Transverse colon (tissue), 4 donors: ENCODE results near the gene NAGS. TPM values are rescaled to one million over a fixed set of nuclear protein-coding genes. Genes with fewer than 3 reads are reported as not detected.

Source experiments
- DNase-seq: peaks from one replicate; pipeline ENCODE4 v3.0.0-alpha.2; 2019
- H3K27ac ChIP-seq, 4 donors: fragments of 200-600 bp; sonication (generic); 2 replicates each; pipeline ENCODE4 v1.5.1; 2016 to 2018; ENCODE audit warnings: inconsistent platforms in 4 of 4
- H3K27me3 ChIP-seq: fragments of 200-600 bp; sonication (generic); 2 replicates; pipeline ENCODE4 v1.5.1; 2017; ENCODE audit warnings: inconsistent platforms
- H3K36me3 ChIP-seq, 4 donors: fragments of 200-600 bp; sonication (generic); 2 replicates each; pipeline ENCODE4 v1.5.1; 2017 to 2019; ENCODE audit warnings: inconsistent platforms in 4 of 4
- H3K4me1 ChIP-seq, 4 donors: fragments of 200-600 bp; sonication (generic); 2 replicates each; pipeline ENCODE4 v1.5.1; 2017 to 2020; ENCODE audit warnings: inconsistent platforms in 4 of 4
- H3K4me3 ChIP-seq, 4 donors: fragments of 200-600 bp; sonication (generic); 1 replicate in 1 of 4; 2 replicates in 3 of 4; pipeline versions ENCODE4 v1.5.1 to v1.6.1; 2017 to 2019; ENCODE audit warnings: inconsistent platforms in 4 of 4
- H3K9me3 ChIP-seq, 2 donors: fragments of 200-600 bp; sonication (generic); 2 replicates each; pipeline ENCODE4 v1.5.1; 2017 to 2019; ENCODE audit warnings: inconsistent platforms in 2 of 2
- CTCF ChIP-seq, 5 experiments: fragments of 200-600 bp in 3 of 5; fragments of 450-650 bp in 2 of 5; sonication (generic) in 3 of 5; IDR thresholded peaks; 1 replicate in 2 of 5; 2 replicates in 3 of 5; pipeline ENCODE4 v1.5.1; 2016 to 2017; ENCODE audit warnings: antibody characterized with exemption in 5 of 5, inconsistent platforms in 3 of 5, mild to moderate bottlenecking in 2 of 5, moderate library complexity in 1 of 5
- EP300 ChIP-seq: sonication (generic); formaldehyde crosslinking; IDR thresholded peaks from one replicate; pipeline ENCODE4 v1.6.1; 2017; ENCODE audit warnings: antibody characterized with exemption, low read depth
- POLR2A ChIP-seq: fragments of 450-650 bp; IDR thresholded peaks from one replicate; pipeline ENCODE4 v1.6.1; 2016; ENCODE audit warnings: antibody characterized with exemption, mild to moderate bottlenecking, moderate library complexity
- POLR2AphosphoS5 ChIP-seq, 3 donors: sonication (generic); formaldehyde crosslinking; IDR thresholded peaks; one replicate each; pipeline ENCODE4 v1.6.1; 2016; ENCODE audit warnings: antibody characterized with exemption in 3 of 3
- WGBS, 2 donors: methylation state at CpG; one replicate each; pipeline ENCODE4 v1.1.5; 2018; ENCODE audit warnings: low coverage in 1 of 2; 5-methylcytosine and 5-hydroxymethylcytosine counted together
- in situ Hi-C, 4 donors: fragments of 200-750 bp; cut with MboI; loops; one replicate each; pipeline versions ENCODE4 v1.15.0 to v1.15.1; 2017; ENCODE audit warnings: low sequenced_read_pairs in 3 of 4, low pct_ligation_motif_present in 1 of 4, low pct_unique_long_range_greater_than_20kb in 1 of 4
- intact Hi-C: fragments of 100-400 bp; cut with DNase I; formaldehyde crosslinking; loops from one replicate; pipeline ENCODE4 v1.15.1; 2023; ENCODE audit warnings: low total_unique reads
- total RNA-seq, 4 donors: library from RNA; depleted of rRNA; stranded (reverse); fragments of >200 nt; gene quantifications; one replicate each; pipeline ENCODE4 v1.1.0, GENCODE V29; 2016

NAGS gene
- total RNA-seq, 4 donors from 2014 or later, result 3.0 to 46.3 (median 17.7) TPM

GRCh38 chr17:43976963-43977837 is 27.2 kb upstream of the NAGS start:
- peaks cover 79% of the 10 kb centered on the region for H3K27me3 ChIP-seq
- intact Hi-C loops, result no loop called here

GRCh38 chr17:43978078-43978477 is 26.3 kb upstream of the NAGS start:
- DNase-seq, result no peak
- H3K27ac ChIP-seq, result no peak overlapping the region
- H3K4me3 ChIP-seq, result no peak overlapping the region
- no peak for TF ChIP-seq CTCF (IDR thresholded peaks at IDR 0.05)
- no peaks in the 10 kb centered on the region for H3K9me3 ChIP-seq
- in situ Hi-C loops (loop anchor here in 1 of 4 donors (25.0 kb wide), 1 partner anchor 91 kb away; no protein-coding TSS in a partner anchor), intact Hi-C loops (no loop called here)
- 61 to 76% methylated on average over 2 of the region's 2 CpGs for WGBS, 2 donors
- H3K4me1 ChIP-seq, result no peaks in the 10 kb centered on the region
- H3K36me3 ChIP-seq, result no peaks in the 10 kb centered on the region
- H3K27me3 ChIP-seq, result peaks cover 79% of the 10 kb centered on the region

More at GRCh38 chr17:43976963-43977837, 27.2 kb upstream of the NAGS start:
- in situ Hi-C loops, result loop anchor here in 1 of 4 donors (25.0 kb wide), 1 partner anchor 90 kb away; no protein-coding TSS in a partner anchor
- H3K9me3 ChIP-seq, result no peaks in the 10 kb centered on the region
- DNase-seq, result no peak
- no peak overlapping the region for H3K27ac ChIP-seq
- no peaks in the 10 kb centered on the region for H3K36me3 ChIP-seq
- WGBS, 2 donors, result 55 to 60% methylated on average over 4 to 9 of the region's 9 CpGs
- no peaks in the 10 kb centered on the region for H3K4me1 ChIP-seq
- H3K4me3 ChIP-seq, result no peak overlapping the region
- TF ChIP-seq CTCF (IDR thresholded peaks at IDR 0.05) (no peak), EP300 (no peak), POLR2A (no peak), POLR2AphosphoS5 (IDR thresholded peaks at IDR 0.05) (no peak)

- H3K9me3 ChIP-seq, result no peaks in the 10 kb centered on the region
- WGBS, 2 donors, result 74 to 94% methylated on average over 3 to 7 of the region's 7 CpGs
- no peak for TF ChIP-seq POLR2AphosphoS5 (IDR thresholded peaks at IDR 0.05)
- no peak for TF ChIP-seq CTCF (IDR thresholded peaks at IDR 0.05)
- TF ChIP-seq EP300, result no peak
- H3K4me3 ChIP-seq, result no peak overlapping the region
- peaks cover 5 to 9% (median 8%) of the 10 kb centered on the region in 4 donors for H3K4me1 ChIP-seq
- intact Hi-C loops (no loop called here), in situ Hi-C loops (loop anchor here in 1 of 4 donors (25.0 kb wide), 1 partner anchor 92 kb away; no protein-coding TSS in a partner anchor)
- DNase-seq, result no peak
- H3K27ac ChIP-seq, result no peak overlapping the region
- no peaks in the 10 kb centered on the region for H3K36me3 ChIP-seq
- peaks cover 79% of the 10 kb centered on the region for H3K27me3 ChIP-seq
Measured at GRCh38 chr17:43979011-43979410, 25.4 kb upstream of the NAGS start.

GRCh38 chr17:43979671-43980070 is 24.8 kb upstream of the NAGS start:
- WGBS, 2 donors, result 62 to 64% methylated on average over 4 of the region's 4 CpGs

More at GRCh38 chr17:43979671-43980070, 24.8 kb upstream of the NAGS start:
- Histone ChIP-seq H3K36me3 (no peaks in the 10 kb centered on the region), H3K27ac (no peak overlapping the region), H3K4me1 (peaks cover 9 to 12% (median 11%) of the 10 kb centered on the region in 4 donors), H3K9me3 (no peaks in the 10 kb centered on the region), H3K4me3 (no peak overlapping the region), H3K27me3 (peaks cover 79% of the 10 kb centered on the region)
- intact Hi-C loops, result no loop called here
- no peak for DNase-seq
- no peak for TF ChIP-seq EP300
- TF ChIP-seq POLR2AphosphoS5 (IDR thresholded peaks at IDR 0.05), result no peak
- no peak for TF ChIP-seq POLR2A
- TF ChIP-seq CTCF (IDR thresholded peaks at IDR 0.05), result no peak
- in situ Hi-C loops, result loop anchor here in 1 of 4 donors (25.0 kb wide), 1 partner anchor 92 kb away; no protein-coding TSS in a partner anchor
